DLD1 (cell line): ENCODE data around the gene TOP2A.

Source experiments
- in situ Hi-C: cut with HindIII; loops from 2 replicates; pipeline ENCODE4 v1.10.0; 2017; ENCODE audit warnings: low sequenced_read_pairs

Gene TOP2A

GRCh38 chr17:40347319-40348135, 70.2 kb downstream of the TOP2A start:
- in situ Hi-C loops = no loop called here

- in situ Hi-C loops = no loop called here
Measured at GRCh38 chr17:40346765-40347158, 70.9 kb downstream of the TOP2A start.

GRCh38 chr17:40345994-40346764, 71.5 kb downstream of the TOP2A start:
- in situ Hi-C loops = no loop called here

GRCh38 chr17:40345161-40345993, 72.3 kb downstream of the TOP2A start:
- in situ Hi-C loops = no loop called here

- in situ Hi-C loops = no loop called here
Measured at GRCh38 chr17:40344421-40345160, 73.1 kb downstream of the TOP2A start.

GRCh38 chr17:40343219-40344119, 74.2 kb downstream of the TOP2A start:
- in situ Hi-C loops = no loop called here

GRCh38 chr17:40342504-40343218, 75.0 kb downstream of the TOP2A start:
- in situ Hi-C loops = no loop called here

GRCh38 chr17:40341808-40342503, 75.7 kb downstream of the TOP2A start:
- in situ Hi-C loops = no loop called here

GRCh38 chr17:40340880-40341807, 76.6 kb downstream of the TOP2A start:
- in situ Hi-C loops = no loop called here

GRCh38 chr17:40340327-40340726, 77.4 kb downstream of the TOP2A start:
- in situ Hi-C loops = no loop called here

GRCh38 chr17:40338941-40339649, 78.6 kb downstream of the TOP2A start:
- in situ Hi-C loops = no loop called here
